ENCODE measurements around the gene GPRC5A.
A peak's percentile ranks its signal among the peaks of the same experiment; 100 is the strongest.

Gene GPRC5A

GRCh38 chr12:12946686-12947355, 55.5 kb downstream of the GPRC5A start:
- TF ChIP-seq CTCF (IDR thresholded peaks at IDR 0.05; ENCODE audit: insufficient read depth, low read depth, low read length, missing control alignments) = no peak
- H3K4me3 ChIP-seq (ENCODE audit: low read depth, low read length) = no peak overlapping the region
- no peak for DNase-seq (ENCODE audit: low read depth)

- H3K4me3 ChIP-seq (ENCODE audit: low read depth, low read length) = no peak overlapping the region
- no peak for DNase-seq (ENCODE audit: low read depth)
- TF ChIP-seq CTCF (IDR thresholded peaks at IDR 0.05; ENCODE audit: insufficient read depth, low read depth, low read length, missing control alignments) = no peak
Observed at GRCh38 chr12:12947902-12948301, 56.5 kb downstream of the GPRC5A start.

GRCh38 chr12:12951504-12951903, 60.1 kb downstream of the GPRC5A start:
- no peak for DNase-seq (ENCODE audit: low read depth)
- no peak overlapping the region; the same call in 1 of the 2 replicates for H3K4me3 ChIP-seq (ENCODE audit: low read depth, low read length)
- TF ChIP-seq CTCF (IDR thresholded peaks at IDR 0.05; ENCODE audit: insufficient read depth, low read depth, low read length, missing control alignments) = no peak

GRCh38 chr12:12952036-12952435, 60.7 kb downstream of the GPRC5A start, which contains the start of gene GPRC5D:
TSS of gene GPRC5D (minus strand) at chr12:12952170. CDS start at chr12:12950384, 1,786 bp downstream.
- no peak within 1 kb of the TSS; the same call in 1 of the 2 replicates for H3K4me3 ChIP-seq (ENCODE audit: low read depth, low read length)
- TF ChIP-seq CTCF (IDR thresholded peaks at IDR 0.05; ENCODE audit: insufficient read depth, low read depth, low read length, missing control alignments) = no peak
- peak; percentile 47 for DNase-seq (ENCODE audit: low read depth)

- no peak overlapping the region for H3K4me3 ChIP-seq (ENCODE audit: low read depth, low read length)
- no peak for TF ChIP-seq CTCF (IDR thresholded peaks at IDR 0.05; ENCODE audit: insufficient read depth, low read depth, low read length, missing control alignments)
- no peak for DNase-seq (ENCODE audit: low read depth)
Observed at GRCh38 chr12:12954356-12954755, 63.0 kb downstream of the GPRC5A start.

- TF ChIP-seq CTCF (IDR thresholded peaks at IDR 0.05; ENCODE audit: insufficient read depth, low read depth, low read length, missing control alignments) = no peak
- DNase-seq (ENCODE audit: low read depth) = no peak
- no peak overlapping the region for H3K4me3 ChIP-seq (ENCODE audit: low read depth, low read length)
Observed at GRCh38 chr12:12954878-12955625, 63.7 kb downstream of the GPRC5A start.

Data from GM12865 (cell line).